ENCODE measurements around the gene PHYHD1.

PHYHD1 gene

DNA sequence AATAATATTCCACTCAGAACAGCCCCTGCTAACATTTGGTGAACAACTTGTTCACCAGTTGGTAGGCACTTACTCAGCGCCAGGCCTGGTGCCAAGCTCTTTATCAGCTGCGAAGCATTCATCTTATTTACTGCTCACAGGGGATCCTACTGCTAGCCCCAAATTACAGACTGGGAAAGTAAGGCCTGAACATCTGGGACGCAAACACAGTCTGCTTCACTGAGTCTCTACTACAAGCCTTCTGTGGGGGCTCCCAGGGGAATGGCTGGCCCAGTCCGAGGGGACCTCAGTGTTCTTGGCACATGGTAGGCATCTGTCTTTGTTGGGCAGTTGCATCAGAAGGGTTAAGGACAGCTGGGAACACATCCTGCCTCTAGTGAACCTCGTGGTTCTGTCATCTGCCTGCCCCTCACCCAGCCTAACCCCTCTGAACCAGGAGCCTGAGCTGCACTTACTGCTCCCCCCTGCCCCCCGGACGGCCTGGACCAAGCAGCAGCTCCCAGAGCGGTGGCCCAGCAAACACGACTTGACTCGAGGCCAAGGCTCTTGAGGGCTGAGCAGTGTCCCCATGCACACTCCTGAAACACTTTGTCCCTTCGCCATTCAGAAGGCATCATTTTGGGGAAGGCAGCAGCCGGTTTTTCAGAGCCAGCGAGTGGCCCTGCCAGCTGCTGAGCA lies at the start of gene PHYHD1:
Gene PHYHD1, plus strand, starts transcription at position 602 of the 678 bp plus-strand sequence. CDS start 1,342 bp downstream, outside the sequence.
- DNase-seq, result peak; percentile 81

DNA sequence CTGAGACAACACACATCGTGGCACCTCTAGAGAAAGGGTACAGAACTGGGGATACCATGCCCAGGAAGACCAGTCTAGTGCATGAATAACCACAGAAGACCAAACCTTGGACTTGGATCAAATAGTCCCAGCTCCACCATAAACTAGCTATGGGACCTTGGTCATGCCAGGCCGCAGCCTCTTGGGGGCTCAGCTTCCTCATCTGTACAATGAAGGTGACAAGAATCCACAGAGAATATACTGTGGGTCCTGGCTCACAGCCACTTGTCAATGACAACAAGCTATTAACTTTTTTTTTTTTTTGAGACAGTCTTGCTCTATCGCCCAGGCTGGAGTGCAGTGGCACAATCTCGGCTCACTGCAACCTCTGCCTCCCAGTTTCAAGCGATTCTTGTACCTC lies 42.9 kb upstream of the PHYHD1 start:
- DNase-seq, result no peak

DNA sequence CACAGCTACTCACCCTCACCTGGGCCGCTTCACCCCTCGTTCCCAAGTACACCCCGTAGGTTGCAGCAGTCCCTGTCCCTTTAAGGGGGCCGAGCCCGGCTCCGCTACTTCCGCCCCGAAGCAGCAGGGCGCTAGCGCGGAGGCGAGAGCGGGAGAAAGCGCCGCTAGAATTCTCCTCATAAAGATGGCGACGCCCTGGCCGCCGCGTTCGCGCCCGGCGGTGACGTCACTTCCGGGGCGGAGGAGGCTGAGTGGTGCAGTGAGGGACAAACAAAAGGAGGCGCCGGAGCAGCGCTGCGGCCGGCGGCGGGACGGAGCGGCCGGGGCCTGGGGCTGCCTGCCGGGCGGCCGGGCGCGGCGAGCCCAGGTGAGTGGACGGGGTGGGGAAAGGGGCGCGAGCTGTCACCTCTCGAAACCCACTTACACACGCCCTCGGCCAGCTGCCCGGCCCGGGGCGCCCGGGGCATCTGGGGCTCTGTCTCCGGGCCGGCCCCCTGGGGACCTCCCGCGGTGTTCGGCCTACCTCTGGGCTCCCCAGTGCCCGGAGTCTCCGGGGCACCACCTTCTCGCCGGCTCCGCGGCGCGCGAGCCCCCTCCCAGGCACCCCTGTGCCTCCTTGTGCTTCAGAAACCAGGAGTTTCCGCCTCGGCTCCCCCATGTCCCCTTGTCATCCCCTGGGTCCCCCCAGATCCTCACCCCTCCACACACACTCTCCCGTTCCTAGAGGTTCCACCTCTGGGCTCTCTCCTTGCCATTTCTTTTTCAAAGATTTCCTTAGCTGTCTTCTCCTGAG lies 38.7 kb upstream of the PHYHD1 start, which contains the start of the genes KYAT1 and LRRC8A:
Gene KYAT1, minus strand, starts transcription at position 67 of the 793 bp plus-strand sequence. CDS start 36,545 bp downstream, outside the sequence.
Gene LRRC8A, plus strand, starts transcription at position 250 of the 793 bp plus-strand sequence. CDS start 25,032 bp downstream, outside the sequence.
- peak; percentile 97 for DNase-seq

DNA sequence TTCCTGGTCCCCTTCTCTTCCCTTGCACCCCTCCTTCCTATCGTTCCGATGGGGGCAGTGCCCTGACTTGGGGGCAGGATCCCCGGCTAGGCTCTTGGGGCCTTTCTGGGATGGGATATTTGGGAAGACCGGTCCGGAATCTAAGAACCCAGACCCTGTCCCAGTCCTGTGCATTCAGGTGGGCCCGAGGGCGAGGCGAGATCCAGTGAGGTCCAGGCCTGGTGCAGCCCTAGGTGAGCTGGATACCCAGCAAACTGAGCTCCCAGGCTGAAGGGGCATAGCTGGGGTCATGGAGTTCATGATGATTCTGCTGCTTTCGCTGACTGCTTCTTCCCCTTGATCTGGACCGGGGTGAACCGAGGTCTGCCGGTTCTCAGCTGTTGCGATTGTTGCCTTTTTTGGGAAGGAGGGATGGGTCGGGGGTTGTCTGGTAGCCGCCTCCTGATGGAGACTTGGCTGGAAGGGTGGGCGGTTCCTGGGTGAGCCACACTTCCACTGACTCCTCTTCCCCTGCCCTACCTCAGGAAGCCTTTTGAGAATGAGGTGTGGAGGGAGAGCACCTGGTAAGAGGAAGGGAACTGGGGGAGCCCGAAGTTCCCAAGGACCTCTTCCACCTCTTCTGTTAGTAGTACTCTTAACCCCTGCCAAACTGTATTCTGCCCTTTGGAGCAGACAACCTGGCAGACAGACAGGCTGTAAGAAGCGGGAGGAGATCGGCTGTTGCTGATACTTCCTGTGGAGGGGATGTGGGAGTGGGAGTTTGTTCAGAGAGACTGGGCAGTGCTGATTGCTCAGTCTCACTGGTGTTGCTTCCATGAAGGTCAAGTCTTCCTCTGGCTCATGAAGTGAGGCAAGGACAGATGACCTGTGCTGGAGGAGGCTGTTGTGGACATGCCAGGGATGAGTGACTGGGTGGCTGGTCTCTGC lies 37.8 kb upstream of the PHYHD1 start:
- no peak for DNase-seq

DNA sequence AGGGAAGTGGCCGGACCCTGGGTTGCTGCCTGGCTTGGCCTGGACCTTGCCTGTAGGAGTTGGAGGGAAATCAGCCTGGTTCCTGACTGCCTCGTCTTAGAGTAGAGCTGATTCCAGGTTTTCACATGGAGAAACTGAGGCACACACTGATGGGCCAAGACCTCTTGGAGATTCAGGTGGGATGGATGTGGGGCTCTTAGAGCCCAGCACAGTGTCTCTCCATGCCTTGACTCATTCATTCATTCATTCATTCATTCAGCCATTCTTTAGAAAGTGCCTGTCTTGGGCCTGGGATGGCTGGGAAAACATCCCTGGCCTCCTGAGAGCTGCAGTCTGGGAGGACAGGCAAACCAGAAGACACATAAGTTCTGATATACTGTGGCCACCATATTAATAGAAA lies 36.6 kb upstream of the PHYHD1 start:
- DNase-seq, result no peak

DNA sequence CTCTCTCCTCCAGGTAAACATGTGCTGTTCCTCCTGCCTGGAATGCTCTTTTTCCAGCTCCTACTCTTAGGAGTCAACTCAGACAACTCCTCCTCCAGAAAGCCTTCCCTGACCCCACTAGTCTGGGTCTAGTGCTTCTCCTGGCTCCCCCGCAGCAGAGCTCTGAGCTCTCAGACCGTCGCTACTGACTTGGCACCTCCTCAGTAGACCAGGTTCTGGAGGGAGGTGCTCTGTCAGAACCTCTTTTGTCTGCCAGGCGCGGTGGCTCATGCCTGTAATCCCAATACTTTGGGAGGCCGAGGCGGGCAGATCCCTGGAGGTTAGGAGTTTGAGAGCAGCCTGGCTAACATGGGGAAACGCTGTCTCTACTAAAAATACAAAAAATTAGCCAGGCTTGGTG lies 35.4 kb upstream of the PHYHD1 start:
- no peak for DNase-seq

DNA sequence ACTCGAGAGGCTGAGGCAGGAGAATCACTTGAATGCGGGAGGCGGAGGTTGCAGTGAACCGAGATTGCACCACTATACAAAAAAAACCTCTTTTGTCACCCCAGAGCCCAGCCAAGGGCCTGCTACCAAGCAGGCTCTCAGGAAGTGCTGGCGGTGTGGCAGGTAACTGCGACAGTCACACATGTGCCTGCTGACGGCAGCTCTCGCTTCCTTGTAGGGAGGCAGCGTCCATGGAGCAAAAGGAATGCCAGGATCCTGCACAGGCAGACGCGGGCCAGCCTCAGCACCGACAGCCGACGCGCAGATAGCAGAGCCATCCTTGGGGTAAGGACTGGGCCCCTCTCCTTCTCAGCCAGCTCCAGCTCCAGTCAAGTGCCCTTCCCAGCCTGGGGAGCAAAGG lies 35.0 kb upstream of the PHYHD1 start:
- DNase-seq, result no peak

DNA sequence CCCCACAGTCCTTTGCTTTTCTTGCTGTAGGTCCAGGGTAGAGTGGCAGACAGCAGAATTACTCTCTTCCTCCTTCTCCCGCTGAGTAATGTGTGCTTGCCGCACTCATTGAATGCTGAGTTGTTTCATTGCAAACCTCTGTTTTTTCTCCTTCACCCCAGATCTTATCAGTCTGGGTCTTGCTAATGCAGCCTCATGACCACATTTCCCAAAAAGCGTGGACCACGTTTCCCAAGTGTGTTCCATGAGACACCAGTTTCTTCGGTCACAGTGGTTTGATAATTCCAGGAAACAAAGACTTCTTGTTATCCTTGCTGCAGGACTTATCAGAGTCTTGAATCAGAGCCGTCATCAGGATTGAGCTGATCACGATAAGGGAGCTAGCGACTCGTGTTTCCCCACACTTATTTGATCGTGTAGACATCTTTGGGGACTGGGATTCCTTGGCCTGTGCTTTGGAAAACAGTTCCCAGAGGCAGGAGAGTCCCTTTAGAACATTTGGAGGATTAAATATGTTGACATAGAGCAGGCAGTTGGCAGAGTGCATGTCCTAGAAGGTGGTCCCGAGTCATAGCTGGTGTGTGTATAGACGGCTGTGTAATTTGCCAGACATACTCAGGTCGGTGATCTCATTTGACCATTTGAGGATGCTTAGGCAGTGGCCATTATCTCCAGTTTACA lies 34.4 kb upstream of the PHYHD1 start:
- no peak for DNase-seq

DNA sequence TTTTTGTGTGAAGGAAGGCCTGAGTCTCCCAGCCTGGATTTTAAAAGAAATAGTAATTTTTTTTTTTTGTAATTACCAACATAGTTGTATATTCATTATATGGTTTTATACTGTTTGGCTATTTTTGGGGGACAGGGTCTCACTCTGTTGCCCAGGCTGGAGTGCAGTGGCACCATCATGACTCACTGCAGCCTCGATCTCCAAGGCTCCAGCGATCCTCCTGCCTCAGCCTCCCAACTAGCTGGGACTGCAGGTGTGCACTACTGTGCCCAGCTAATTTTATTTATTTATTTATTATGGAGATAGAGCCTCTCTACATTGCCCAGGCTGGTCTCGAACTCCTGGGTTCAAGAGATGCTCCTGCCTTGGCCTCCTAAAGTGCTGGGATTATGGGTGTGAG lies 33.7 kb upstream of the PHYHD1 start:
- DNase-seq, result no peak

DNA sequence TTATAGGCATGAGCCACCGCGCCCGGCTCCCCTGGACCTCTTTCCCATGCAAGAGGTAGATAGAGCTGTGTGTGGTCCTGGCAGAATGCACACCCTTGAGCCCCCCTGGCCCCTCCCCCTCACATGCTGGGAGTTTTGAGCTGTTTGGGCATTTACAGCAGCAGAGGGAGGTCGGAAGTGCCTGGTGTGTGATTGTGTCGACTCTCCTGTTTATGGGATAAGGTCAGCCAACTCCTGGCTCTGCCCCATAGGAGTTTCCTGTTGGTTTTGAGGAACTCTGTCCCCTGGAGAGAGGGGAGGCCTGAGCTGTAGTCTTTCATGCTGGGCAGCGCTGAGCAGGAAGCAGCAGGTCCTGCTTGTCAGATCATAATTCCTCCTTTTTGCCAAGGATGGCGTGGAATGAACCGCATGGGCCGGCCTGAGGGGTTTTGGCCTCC lies 32.9 kb upstream of the PHYHD1 start:
- DNase-seq, result no peak

DNA sequence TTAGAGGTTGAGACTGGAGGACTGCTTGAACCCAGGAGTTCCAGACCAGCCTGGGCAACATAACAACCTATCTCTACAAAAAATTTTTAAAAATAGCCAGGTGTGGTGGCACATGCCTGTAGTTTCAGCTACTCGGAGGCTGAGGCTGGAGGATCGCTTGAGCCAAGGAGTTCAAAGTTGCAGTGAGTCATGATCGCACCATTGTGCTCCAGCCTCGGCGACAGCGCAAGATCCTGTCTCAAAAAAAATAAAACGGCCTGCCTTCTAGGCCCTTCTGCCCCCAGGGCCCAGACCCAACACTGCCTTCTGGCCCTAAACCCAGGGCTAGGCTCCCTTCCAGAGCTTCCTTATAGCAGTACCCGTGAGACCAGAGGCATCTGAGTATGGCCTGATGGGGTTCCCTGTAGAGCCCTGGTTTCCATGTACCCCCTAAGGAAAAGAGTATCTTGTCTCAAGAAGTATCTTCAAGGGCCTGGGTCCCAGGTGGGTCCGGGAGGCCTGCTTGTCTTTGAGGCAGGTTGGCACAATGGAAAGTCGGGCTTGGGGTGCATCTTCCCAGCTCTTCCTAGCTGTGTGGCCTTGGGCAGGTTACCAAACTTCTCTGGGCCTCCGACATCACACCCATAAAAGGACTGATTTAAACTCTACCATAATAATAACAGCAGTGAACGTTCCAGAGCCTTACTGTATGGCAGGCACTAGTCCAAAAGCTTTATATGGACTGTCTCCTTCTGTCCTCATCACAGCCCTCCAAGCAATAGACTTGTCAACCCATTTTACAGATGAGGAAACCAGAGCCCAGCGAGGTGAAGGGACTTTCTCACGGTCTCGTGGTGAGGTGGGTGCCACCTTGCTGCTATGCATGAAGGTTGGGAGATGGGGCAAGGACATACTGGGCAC lies 29.2 kb upstream of the PHYHD1 start:
- no peak for DNase-seq

DNA sequence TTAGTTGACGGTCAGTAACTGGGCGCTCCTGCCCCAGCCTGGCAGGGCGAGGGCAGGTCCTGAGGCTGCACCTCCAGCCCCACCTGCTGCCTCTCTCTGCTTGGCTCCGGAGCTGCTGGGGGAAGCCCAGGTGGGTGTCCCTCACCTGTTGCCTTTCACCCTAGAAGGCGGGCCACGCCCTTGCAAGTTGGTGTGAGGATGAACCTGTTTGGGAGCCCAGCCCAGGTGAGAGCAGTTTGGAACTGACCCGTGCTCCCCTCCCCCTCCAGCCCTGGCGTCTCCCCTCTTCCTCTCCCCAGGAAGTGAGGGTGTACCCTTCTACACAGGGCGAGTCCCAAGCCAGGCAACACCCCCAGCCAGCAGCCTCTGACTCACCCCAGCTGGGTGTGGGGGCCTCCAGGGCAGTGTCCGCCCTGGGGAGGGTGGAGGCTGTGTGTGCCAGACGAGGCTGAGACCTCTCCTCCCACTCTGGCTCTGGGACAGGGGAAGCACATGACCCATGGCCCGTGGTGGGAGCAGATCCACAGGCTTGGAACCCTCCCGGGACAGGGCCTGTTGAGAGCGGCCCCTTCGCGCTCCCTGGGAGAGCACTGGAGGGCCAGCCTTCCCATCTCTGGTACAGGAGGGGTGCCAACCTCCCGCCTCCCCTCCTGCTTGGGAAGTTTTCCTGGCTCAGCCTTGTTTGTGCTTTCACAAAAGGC lies 28.4 kb upstream of the PHYHD1 start:
- DNase-seq, result no peak

DNA sequence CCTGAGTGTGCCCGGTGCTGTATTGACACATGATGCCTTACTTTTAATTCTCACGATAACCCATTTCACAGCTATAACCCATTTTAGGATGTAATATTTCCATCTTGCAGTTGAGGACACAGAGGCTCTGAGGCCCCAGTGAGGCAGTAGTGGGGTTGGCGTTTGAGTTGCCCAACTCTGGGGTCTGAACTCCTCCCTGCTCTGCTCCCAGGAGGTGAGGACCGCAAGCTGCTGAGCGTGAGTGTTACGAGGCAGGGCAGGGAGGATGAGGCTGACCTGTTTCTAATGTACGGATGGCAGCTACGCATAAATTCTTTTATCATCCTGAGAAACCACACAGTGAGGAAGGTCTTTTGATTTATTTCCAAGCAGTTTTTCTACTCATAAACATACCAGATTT lies 27.4 kb upstream of the PHYHD1 start:
- no peak for DNase-seq

DNA sequence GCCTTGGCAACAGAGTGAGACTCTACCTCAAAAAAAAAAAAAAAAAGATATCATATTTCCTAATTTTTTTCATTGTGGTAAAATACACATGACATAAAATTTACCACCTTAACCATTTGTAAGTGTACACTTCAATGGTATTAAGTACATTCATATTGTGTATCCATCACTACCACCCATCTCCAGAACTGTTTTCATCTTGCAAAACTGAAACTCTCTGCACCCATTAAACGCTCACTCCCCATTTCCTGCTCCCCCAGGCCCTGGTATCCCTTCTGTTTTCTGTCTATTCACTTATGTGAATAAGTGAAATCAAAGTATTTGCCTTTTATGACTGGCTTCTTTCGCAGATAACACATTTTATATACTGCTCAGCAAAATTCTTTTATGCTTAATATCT lies 26.0 kb upstream of the PHYHD1 start:
- no peak for DNase-seq

DNA sequence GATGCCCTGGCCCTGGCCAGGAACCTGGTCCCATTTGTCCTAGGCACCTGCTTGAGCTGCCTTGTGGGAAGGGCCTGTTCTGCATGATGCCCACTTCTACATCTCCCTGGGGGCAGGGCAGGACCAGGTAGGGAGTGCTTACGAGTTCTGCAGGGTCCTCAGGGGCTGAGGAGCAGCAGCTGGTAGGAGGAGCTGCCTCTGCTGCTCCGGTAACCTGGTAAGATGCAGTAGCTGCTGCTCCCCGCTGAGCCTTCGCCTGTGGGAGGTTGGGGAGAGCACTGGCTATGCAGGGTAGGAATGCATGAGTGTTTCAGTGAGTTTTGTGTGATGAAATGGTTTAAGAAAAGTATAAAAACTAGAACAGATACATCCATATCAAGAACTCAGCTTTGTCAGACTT lies 25.2 kb upstream of the PHYHD1 start:
- no peak for DNase-seq

DNA sequence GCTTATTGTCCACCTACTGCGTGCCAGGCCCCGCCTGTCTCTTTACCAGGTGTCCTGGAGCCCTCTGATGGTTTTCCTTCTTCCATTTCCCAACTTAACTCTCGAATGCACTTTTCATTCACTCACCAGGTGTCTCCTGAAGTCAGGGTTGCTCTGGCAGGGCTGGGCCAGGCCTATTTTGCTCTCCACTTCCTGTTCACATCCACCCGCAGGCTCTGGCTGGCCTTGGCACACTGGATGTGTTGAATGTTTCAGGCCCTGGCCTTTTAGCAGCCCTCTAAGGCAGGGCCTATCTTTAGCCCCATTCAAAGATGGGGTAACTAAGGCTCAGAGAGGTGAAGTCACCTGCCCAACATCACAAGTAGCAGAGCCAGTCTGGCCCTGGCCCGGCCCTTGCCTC lies 22.4 kb upstream of the PHYHD1 start:
- DNase-seq, result no peak

DNA sequence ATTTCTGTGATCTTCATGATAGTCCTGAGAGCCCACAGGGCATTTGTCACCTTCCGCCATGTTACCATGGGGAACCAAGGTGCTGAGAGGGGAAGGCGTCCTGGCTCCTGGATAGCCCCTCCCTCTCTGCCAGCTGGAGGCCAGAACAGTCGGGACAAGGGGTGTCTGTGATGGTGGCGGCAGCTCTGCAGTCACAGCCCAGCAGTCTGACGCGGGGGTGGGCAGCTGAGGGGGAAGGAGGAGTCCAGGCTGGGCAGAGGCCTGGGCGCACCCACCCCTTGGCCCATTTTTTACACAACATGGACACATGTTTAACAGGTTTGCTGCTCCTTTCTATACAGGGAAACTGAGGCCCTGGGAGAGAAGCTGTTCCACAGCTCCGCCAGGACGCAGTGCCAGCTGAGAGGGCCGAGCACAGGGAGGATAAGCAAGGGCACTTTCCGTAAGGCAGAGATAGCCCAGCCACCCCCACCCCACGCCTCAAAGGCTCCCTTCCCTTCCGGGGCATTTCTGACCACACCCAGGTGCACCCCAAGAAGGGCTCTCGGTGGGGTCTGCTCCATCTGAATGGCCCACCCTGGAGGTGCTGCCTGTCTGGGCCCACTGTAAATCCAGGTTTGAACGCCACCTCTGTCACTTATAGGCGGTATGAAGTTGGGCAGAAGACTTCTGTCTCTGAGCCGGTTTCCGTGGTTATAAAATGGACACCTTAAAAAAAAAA lies 21.8 kb upstream of the PHYHD1 start:
- DNase-seq, result no peak

DNA sequence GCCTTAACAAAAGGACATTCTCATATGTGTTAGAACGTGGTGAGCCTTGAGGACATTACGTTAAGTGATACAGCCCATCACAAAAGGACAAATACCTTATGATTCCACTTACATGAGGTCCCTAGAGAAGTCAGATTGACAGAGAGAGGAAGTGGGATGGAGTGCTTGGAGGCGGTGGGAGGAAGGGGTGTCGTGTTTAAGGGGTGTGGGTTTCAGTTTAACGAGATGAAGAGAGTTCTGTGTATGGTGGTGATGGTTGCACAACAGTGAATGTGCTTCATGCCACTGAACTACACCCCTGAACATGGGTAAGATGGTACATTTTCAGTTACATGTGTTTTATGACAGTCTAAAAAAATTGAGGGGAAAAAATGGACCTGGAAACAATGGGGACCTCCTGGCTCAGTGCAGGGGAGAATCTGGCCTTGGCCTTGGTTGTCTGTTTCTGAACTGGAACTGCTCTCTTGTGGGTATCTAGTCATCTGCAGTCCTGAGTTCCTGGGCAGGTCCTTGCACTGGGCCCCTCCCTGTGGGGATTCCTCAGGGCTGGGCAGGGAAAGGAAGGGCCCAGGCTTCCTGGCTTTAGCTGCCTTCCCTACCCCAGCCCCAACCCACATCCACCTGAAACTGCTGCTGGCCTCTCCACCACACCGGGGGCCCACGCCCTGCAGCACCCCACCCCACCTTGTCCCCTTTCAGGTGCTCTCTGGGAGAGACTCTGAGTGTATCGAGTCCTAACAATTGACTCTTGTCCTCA lies 21.0 kb upstream of the PHYHD1 start:
- no peak for DNase-seq

DNA sequence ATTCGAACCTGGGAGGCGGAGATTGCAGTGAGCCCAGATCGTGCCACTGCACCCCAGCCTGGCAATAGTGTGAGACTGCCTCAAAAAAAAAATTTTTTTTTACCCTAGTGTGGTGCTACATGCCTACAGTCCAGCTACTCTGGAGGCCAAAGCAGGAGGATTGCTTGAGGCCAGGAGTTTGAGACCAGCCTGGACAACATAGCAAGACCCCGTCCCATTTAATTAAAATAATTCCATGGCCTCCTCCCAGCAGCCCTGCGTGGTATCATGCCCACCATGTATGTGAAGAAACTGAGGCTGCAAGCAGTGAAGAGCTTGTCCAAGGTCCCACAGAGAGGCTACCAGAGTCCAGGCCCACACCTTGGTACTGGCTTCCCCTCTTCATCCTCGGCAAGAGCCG lies 19.4 kb upstream of the PHYHD1 start:
- no peak for DNase-seq
